Subcutaneous adipose tissue (tissue), 4 donors: ENCODE measurements around the gene LRCH1. TPM values are rescaled to one million over a fixed set of nuclear protein-coding genes. Genes with fewer than 3 reads are reported as not detected.

Experiments used
- CTCF ChIP-seq: fragments of 450-650 bp; IDR thresholded peaks from one replicate; pipeline ENCODE4 v1.5.1; 2016; ENCODE audit warnings: low read depth, mild to moderate bottlenecking, control low read depth, antibody characterized with exemption, moderate library complexity
- total RNA-seq, 4 donors: library from RNA; depleted of rRNA; stranded (reverse); fragments of >200 nt; gene quantifications; one replicate each; pipeline ENCODE4 v1.1.0, GENCODE V29; 2016

LRCH1 gene
- total RNA-seq, 4 donors from 2014 or later = 18.9 to 27.5 (median 25.7) TPM

GRCh38 chr13:46624353-46624752 is 71.4 kb downstream of the LRCH1 start:
- no peak for TF ChIP-seq CTCF

GRCh38 chr13:46624821-46625220 is 71.9 kb downstream of the LRCH1 start:
- no peak for TF ChIP-seq CTCF

GRCh38 chr13:46627462-46627861 is 74.5 kb downstream of the LRCH1 start:
- TF ChIP-seq CTCF = no peak

- TF ChIP-seq CTCF = no peak
Measured at GRCh38 chr13:46628622-46629365, 75.8 kb downstream of the LRCH1 start.

GRCh38 chr13:46629811-46630413 is 76.9 kb downstream of the LRCH1 start:
- TF ChIP-seq CTCF = no peak

- TF ChIP-seq CTCF = no peak
Measured at GRCh38 chr13:46630431-46631178, 77.6 kb downstream of the LRCH1 start.

- TF ChIP-seq CTCF = no peak
Measured at GRCh38 chr13:46631179-46631542, 78.2 kb downstream of the LRCH1 start.
